GM20431 (cell line): Measurements from ENCODE around the gene PIGL.
"Not testable (repeated sequence)": the region's sequence is repeated elsewhere in the genome, so short reads cannot be mapped to it uniquely, and the experiment has no call there.

Experiments used
- in situ Hi-C: fragments of 300-500 bp; cut with MseI, MboI; formaldehyde crosslinking; loops from one replicate; pipeline ENCODE4 v1.15.0; 2020; ENCODE audit warnings: low sequenced_read_pairs; ENCODE audit not compliant: unreplicated experiment

The PIGL gene

DNA sequence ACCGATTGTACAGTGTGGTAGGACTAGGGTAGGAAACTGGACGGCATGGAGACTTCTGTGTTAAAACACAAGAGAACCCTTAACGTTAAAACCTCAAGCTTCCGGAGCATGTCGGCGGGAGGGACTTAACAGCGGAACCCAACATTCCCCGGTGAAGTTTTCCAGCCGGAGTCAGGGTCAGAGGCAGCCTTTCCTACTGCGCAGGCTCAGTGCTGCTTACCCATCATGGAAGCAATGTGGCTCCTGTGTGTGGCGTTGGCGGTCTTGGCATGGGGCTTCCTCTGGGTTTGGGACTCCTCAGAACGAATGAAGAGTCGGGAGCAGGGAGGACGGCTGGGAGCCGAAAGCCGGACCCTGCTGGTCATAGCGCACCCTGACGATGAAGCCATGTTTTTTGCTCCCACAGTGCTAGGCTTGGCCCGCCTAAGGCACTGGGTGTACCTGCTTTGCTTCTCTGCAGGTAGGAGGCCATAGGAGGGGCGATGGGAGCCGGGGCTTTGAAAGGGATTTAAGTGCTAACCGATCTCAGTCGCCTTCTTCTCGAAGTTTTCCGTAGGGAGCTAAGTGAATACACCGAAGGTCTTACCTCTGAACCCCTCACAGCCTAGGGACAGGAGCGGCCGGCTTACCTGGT lies at the start of gene PIGL:
Gene PIGL, plus strand, starts transcription at position 209 of the 634 bp plus-strand sequence. Its CDS starts 17 bp downstream, at position 226.
- in situ Hi-C loops: no loop called here

DNA sequence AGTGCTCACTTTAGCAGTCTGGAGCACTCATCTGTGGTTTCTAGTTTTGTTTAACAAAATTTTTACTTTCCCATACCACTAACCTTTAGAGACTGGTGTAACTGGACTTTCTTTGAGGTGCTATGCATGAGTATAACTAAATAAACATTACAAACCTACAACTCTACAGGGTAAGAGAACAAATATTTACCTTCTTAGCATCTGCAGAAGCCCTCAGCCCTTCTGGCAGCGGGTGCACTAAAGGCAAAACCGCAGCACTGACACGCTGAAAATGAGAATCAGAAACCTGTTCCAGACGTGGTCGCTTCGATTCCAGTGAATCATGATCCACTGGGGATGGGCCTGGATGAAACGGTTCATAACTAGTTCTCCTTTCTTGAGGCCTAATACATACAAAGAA lies 45.4 kb upstream of the PIGL start:
- in situ Hi-C loops: no loop called here

DNA sequence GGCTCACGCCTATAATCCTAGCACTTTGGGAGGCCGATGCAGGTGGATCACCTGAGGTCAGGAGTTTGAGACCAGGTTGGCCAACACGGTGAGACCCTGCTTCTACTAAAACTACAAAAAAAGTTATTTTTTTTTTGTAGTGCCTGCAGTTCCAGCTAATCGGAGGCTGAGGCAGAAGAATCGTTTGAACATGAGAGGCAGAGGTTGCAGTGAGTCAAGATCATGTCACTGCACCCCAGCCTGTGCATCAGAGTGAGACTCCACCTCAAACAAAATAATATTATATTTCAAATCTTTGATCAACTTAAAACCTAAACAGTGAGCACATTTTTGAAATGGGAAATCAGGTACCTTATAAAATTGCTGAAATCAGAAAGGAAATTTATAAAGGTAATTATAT lies 38.2 kb upstream of the PIGL start:
- in situ Hi-C loops: no loop called here

DNA sequence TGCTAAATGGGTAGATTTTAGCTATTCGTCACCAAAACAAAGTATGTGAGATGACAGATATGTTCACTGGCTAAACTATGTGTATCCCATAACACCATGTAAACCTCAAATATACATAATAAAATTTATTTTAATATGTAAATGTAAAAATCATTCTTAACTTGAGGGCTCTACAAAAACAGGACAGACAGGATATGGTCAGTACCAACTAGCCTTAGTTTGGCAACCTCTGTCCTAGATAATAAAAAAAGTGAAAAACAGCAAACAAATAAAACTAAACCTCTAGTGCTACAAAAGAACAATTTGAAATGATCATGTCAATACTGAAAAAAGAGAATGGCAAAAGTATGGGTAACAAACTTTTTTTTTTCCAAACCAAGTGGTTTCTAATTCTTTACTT lies 35.4 kb upstream of the PIGL start:
- in situ Hi-C loops: no loop called here

DNA sequence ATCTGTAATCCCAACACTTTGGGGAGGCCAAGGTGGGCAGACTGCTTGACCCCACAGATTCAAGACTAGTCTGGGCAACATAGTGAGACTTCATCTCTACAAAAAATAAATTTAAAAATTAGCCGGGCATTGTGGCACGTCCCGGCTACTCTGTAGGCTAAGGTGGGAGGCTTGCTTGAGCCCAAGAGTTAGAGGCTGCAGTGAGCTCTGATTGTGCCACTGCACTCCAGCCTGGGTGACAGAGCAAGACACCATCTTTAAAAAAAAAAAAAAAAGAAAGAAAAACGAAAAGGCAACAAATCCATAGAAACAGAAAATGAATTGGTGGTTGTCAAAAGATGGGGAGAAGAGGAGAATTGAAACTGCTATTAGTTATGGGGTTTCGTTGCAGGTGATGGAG lies 29.4 kb upstream of the PIGL start:
- in situ Hi-C loops: no loop called here

DNA sequence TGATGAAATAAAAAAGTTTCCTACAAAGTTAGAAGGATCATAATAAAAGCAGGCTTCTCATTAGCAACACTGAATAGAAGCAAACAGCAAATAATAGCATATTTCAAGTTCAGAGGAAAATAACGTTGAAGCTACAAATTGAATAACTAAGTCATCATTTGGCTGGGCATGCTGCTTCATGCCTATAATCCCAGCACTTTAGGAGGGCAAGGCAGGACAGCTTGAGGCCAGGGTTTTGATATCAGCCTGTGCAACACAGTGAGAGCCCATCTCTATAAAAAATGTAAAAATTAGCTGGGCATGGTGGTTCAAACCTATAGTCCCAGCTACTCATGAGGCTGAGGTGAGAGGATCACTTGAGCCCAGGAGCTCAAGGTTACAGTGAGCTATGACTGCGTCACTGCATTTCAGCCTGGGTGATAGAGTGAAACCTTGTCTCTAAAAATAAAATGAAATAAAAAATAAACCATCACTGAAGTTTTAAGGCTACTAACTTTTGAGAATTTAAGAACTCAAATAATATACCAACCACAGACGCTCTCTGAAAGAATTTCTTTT lies 27.1 kb upstream of the PIGL start:
- in situ Hi-C loops: no loop called here

DNA sequence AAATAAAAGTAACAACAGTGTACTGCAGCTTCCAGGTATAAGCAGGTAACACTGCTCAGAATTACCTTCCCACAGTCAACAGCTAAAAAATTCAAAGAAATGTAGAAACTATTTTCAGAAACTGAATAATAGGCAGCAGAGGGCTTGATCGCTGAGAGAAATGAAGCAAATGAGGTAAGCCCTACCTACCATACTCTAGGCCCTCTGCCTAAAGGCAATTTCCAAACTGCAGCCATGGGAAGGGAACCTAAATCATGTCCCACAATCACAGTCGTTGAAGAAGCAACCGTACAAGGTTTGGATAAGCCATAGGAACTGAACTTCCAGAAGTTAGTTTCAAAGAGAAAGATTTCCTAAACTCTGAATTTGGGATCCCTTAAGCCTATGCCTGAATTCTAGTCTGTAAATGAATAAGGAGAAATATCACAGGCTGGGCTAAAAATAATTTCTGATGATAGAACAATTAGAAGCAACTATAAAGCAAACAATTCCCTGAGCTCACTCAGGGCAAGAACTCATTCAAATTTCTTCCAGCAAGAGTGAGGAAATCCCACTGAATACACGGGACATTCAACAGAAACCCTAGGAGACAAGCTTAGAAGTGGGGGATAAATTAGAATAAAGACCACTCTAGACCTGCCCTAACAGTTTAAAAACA lies 26.2 kb upstream of the PIGL start:
- in situ Hi-C loops: no loop called here

DNA sequence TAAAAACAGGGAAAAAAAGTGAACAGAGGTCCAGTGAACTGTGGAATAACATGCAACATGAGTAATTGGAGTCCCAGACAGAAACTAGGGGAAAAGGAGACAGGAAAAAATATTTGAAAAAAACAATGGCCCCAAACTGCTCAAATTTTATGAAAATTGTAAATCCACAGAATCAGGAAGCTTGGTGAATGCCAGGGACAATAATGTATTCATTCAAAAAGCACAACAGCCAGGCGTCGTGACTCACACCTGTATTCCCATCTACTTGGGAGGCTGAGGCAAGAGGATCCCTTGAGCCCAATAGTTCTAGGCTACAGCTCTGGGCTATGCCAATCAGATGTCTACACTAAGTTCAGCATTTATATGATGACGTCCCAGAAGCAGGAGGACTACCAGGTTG lies 25.4 kb upstream of the PIGL start:
- in situ Hi-C loops: no loop called here

DNA sequence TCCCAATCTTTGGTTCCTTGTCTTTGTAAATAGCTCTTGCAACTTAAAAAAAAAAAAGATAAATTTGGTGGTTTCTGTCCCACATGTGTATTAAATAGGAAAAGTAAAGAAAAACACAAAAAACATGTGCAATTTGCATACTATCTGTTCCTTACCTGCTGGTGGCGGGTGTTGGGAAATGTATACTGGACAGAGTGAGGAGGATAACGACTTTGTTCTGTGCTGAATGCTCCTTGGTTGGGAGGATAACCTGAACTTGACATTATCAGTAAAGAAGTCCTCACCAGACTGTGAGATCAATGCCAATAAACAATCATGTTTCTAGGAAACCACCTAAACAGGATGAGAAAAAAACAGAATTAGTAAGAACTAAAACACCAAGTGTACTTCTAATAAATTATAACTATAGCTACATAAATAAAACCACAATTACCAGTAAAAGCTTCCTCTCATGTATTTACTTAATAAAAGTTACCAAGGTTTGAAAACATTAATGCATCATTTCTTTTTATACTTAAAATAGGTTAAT lies 22.6 kb upstream of the PIGL start:
- in situ Hi-C loops: not testable (repeated sequence)

DNA sequence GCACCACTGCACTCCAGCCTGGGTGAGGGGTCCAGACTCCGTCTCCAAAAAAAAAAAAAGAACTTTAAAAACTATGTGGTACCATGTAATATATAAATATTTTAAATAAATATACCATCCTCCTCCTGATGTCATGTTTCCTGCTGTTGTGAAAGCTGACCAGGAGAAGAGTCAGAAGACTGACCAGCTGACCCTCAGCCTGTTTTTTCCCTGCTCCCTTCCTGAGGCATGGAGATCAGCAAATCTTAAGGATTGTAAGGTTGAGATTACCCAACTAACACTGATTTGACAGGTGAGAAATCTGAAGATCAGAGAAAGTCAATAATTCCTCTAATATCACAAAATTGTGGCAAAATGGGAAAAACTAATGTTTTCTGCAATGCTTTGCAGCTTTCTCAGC lies 19.7 kb upstream of the PIGL start:
- in situ Hi-C loops: no loop called here

DNA sequence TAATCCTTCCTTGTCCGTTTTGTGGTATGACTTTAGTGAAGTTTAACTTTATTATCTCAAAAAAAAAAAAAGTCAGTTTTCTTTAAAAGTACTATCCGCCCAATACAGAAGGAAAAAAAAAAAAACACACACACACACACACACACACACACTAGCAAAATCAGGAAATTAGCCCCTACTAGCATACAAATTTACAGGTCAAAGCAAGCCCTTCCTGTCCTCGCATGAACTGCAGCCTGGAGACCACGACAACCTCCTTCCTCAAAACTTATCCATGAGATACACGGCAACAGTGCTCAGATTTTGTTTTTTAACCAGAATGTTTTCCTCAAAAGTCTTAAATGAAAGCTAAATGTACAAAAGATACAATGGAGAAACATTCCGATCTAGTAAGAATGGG lies 17.9 kb upstream of the PIGL start:
- in situ Hi-C loops: no loop called here

DNA sequence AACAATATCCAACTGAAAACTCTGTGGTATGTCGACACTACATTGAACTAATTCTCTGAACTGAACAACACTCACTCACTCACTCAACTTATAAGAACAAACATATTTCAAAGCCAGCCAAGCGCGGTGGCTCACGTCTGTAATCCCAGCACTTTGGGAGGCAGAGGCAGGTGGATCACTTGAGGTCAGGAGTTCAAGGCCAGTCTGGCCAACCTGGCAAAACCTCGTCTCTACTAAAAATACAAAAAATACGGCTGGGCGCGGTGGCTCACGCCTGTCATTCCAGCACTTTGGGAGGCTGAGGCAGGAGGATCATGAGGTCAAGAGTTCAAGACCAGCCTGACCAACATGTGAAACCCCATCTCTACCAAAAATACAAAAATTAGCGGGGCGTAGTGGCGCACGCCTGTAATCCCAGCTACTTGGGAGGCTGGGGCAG lies 15.3 kb upstream of the PIGL start:
- in situ Hi-C loops: not testable (repeated sequence)

DNA sequence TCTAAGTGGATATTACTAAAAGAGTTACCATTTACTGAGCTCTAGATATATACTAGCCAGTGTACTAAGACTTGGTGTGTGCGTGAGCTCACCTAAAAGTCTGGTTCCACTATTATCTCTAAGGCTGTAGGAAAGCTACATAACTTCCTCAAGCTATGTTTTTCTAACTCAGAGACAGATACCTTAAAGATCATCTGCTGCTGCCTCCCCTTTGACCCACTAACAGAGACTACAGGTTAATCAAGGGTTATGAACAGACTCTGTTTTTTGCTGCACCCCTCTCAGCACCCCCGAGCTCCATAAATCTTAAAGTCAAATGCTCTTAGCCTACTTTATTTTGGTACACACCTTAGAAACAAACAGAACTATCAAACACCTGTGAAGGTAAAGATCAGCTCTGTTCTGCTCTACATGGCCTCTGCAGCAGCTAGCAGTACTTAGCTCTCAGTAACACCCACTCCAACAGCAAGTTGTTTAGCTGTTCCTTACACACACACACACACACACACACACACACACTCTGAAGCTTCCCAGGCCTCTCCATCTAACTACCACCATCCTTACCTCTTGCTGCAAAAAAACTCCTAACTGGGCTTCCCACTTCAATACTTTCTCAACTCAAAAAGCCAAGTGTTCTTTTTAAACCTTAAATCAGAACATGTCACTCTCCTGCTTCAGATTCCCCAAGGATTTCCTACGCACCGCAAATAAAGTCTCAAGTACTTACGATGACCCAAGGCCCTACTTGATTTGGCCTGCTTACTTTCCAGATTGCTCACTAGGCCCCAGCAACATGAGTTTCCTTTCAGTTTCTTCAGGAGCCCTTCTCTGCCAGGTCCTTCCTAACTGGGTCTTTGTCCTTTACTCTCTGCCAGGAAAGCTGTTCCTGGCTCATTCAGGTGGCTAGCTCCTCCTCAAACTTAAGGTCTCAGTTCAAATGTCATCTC lies 14.2 kb upstream of the PIGL start:
- in situ Hi-C loops: not testable (repeated sequence)

DNA sequence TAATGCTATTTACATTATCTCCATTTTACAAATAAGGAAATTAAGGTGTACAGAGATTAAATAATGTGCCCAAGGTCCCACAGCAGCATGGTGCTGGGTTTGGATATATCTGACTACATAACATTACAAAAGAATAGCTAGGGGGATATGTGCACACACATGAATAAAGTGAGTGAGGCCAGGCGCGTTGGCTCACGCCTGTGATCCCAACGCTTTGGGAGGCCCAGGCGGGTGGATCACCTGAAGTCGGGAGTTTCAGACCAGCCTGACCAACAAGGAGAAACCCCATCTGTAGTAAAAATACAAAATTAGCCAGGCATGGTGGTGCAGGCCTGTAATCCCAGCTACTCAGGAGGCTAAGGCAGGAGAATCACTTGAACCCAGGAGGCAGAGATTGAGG lies 12.2 kb upstream of the PIGL start:
- in situ Hi-C loops: not testable (repeated sequence)

DNA sequence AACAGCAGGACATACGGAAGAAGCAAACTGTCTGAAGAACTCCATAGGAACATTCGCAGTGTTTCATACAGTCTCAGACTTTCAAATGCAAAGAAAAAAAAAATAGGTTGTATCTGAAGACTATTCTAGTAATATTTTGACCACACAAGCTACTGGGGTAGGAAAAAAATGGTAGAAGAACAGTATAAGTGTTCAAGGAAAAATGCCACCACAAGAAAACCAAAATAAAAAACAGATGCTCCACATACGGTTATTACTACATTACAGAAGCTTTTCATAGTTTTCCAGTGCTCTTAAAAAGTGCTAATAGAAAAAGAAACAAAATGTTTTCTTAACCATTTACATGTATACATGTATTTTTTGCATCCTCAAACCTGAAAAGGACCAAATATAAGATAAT lies 5.4 kb upstream of the PIGL start:
- in situ Hi-C loops: no loop called here

DNA sequence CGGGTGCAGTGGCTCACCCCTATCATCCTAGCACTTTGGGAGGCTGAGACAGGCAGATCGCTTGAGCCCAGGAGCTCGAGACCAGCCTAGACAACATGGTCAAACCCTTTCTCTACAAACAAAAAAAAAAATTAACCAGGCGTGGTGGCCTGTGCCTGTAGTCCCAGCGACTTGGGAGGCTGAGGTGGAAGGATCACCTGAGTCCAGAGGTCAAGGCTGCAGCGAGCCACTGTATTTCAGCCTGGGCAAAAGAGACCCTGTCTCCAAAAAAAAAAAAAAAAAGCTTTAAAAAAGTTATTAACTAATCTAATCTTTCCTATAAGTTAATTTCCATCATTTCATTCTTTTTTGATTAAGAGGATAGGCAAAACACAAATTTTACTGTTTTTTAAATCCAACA lies 4.2 kb upstream of the PIGL start:
- in situ Hi-C loops: no loop called here

DNA sequence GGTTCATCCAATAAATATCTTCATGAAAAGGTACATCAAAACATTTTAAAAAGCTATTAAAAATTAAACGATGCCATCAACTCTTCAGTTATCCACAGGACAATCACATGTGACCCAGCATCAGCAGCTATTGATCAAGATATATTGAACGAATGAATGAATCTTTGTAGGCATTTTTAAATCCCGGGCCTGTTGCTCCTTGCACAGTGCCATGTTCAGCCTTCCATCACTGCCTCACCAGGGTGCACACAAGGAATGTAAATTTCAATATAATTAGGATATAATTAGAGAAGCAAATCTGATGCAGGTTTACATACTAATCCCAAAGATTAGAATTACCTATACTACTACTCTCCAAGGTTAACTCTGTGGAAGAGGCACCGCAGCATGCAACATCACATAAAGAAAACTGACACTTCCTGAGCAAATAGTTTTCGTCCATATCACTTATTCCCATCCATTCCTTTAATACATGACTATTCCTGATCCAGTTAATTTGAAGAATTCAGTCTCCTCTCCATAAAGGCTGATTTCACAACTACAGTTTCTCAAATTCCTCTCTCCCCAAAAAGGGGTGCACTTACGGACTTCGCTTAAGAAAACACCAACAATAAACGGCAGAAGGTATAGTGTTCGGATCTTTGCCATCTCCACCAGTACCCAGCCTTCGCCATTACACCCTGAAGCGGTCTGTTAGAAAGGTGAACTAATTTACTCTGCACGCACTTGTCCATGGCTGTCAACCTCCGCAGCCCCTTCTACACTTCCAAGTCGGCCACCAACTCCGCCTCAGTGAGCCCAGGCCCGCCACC lies 2.6 kb upstream of the PIGL start:
- in situ Hi-C loops: no loop called here

DNA sequence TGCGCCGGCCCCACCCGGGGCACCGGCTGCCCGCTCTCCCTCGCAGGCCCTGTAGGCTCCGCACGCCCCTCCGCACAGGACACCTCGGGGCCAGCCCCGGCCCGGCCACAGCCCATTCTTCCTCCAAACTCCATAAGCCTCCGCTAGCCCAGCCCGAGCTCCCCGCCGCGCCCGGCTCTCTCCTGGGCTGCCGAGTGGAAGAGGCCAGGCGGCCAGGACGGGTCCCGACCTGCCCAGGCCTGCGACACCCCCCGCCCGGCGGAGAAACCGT lies 2.1 kb upstream of the PIGL start:
- in situ Hi-C loops: no loop called here

DNA sequence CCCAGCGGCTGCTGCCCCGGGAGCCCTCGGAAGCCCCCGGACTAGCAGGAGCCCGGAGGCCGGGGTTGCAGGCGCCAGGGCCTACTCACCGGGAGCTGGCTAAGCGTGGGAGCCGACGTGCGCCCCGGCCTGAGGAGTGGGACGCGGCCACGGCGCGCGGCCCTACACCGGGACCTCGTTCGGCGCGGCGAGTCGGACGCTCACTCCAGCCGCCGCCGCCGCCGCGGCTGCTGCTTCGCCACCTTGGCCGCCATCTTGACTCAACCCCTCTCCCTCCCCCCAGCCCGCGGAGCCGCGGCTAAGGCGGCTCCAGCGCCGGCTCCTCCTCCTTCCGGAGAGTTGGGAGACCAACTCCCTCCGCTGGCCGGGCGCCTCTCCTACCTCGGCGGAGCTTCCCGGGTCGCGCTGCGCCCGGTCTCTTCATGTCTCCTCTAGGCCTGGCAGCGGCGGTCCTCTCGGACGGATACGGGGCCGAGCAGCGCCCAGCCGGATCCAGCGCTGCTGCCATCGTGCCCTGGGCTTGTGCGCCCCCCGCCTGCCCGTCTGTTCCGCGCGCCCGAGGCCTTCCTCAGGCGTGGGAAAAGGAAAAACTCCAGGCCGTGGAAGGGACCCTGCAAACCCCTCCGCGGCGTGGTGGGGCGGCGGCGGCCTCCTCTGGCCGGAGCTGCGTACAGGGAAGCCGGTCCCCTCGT lies 1.6 kb upstream of the PIGL start, which contains the start of gene NCOR1:
Gene NCOR1, minus strand, starts transcription at position 262 of the 692 bp plus-strand sequence. CDS start 20,965 bp downstream, outside the sequence.
- in situ Hi-C loops: no loop called here
